Parietal lobe (tissue), 1 donor: Measurements from ENCODE around the gene OR2T12. TPM values are rescaled to one million over a fixed set of nuclear protein-coding genes. Genes with fewer than 3 reads are reported as not detected.

Experiments used
- total RNA-seq: library from RNA; depleted of rRNA; stranded (reverse); fragments of >200 nt; gene quantifications from one replicate; pipeline ENCODE4 v1.2.3, GENCODE V29; 2014

Gene OR2T12
- not detected for total RNA-seq

DNA sequence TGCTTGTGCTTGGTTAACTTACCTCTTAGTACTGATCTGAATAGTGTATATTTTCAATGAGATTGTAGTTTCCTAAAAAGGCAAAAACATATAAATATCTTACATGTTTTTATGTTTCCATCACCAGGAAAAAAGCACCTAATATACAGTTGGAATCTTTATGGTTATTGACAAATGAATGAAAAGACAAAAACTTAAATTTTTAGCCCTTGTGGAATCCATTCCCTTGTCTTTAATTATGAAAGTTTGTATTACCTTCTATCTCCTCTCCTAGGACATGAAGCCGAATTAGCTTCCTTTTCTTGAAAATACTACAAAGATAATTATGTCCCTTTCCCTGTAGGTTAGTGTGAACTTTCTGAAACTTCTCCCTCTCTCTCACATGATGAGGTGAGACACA lies at the start of gene OR2T12:
OR2T12 (minus strand) TSS at position 101 of the 400 bp plus-strand sequence. CDS start 7,846 bp downstream, outside the sequence.

DNA sequence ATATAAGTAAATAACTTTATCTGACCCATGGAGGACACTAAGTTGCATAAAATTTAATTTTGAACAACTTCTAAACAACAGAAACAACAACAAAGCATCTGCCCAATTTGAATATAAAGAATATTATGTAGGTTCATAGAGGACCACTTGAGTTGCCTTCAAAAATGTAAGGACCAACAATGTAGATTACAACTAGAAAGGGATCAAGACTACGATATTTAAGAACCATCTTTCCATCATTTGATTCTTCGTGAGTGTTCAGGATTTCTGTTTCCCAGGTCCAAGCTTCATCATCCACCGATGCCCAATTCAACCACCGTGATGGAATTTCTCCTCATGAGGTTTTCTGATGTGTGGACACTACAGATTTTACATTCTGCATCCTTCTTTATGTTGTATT lies 45.3 kb upstream of the OR2T12 start, which contains the start of gene OR14C36:
OR14C36 (plus strand) TSS at position 301 of the 400 bp plus-strand sequence; CDS start at position 301, 0 bp downstream.

DNA sequence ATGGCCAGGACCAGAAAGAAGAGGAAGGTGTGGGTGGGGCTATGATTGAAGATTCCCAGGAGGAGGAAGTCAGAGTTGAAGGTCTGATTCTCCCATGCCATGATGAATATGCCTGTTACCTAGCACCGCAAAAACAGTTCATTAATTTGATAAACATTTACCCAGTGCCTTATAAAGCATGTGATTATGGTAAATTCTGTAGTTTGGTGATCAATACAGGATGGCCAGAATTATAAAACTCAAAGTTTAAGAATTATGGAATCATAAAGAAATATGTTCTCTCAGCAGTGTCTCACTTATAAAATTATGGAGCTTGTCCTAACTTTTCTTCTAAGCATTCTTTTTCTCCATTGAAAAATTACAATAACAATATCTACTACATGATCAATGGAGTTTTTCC lies 21.2 kb upstream of the OR2T12 start, which contains the start of gene OR2M7:
OR2M7 (minus strand) TSS at position 101 of the 400 bp plus-strand sequence; CDS start at position 101, 0 bp downstream.

DNA sequence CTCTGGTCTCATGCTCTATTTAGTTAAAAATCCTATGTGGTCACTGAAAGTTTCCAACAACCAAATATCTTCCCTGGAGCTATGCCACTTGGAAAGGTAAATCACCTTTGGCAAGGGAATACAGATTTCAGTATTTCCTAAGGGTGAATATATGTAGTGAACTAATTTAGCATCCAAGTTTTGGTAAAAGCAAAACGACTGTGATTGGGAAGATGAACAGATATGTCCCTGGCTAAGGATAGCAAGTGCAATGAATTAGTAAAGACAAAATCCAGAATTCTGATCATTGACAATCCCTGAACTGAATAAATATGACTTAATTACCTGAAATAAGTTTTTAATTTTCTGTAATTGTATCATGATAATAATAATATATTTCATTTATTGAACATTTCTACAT lies 25.3 kb downstream of the OR2T12 start, which contains the start of gene OR2T33:
OR2T33 (minus strand) TSS at position 101 of the 400 bp plus-strand sequence. CDS start 4,162 bp downstream, outside the sequence.

Other genes starting within 250 kb of the OR2T12 start
- gene OR2L13, start 208.2 kb downstream of the OR2T12 start, total RNA-seq, result 1.9 TPM
- gene OR2M5, start 158.3 kb downstream of the OR2T12 start, total RNA-seq, result not detected
- not detected for gene OR2M2, start 128.6 kb downstream of the OR2T12 start, total RNA-seq
- gene OR2M3, start 106.2 kb downstream of the OR2T12 start, total RNA-seq, result 0.63 TPM
- 0.31 TPM for gene OR2M4, start 72.0 kb downstream of the OR2T12 start, total RNA-seq
- not detected for gene OR2T33, start 25.4 kb downstream of the OR2T12 start, total RNA-seq
- not detected for gene OR2M7, start 21.1 kb upstream of the OR2T12 start, total RNA-seq
- not detected for gene OR14C36, start 45.4 kb upstream of the OR2T12 start, total RNA-seq
- gene OR2T4, start 58.2 kb upstream of the OR2T12 start, total RNA-seq, result not detected
- gene OR2T6, start 72.3 kb upstream of the OR2T12 start, total RNA-seq, result not detected
- gene OR2T1, start 99.6 kb upstream of the OR2T12 start, total RNA-seq, result not detected
- not detected for gene OR2T2, start 142.2 kb upstream of the OR2T12 start, total RNA-seq
- gene OR2T3, start 169.9 kb upstream of the OR2T12 start, total RNA-seq, result not detected
- gene OR2T5, start 185.2 kb upstream of the OR2T12 start, total RNA-seq, result not detected
- gene OR2G6, start 204.6 kb upstream of the OR2T12 start, total RNA-seq, result not detected